ENCODE results near the gene RELN.

GRCh38 chr7:103712991-103713778 is 276.3 kb downstream of the RELN start:
- TF ChIP-seq CTCF (conservative IDR thresholded peaks at IDR 0.05; ENCODE audit: low read depth, low read length) (no peak), EZH2phosphoT487 (IDR thresholded peaks at IDR 0.05; ENCODE audit: borderline replicate concordance, low read length) (no peak)
